ENCODE measurements around the gene ABCA1. TPM values are rescaled to one million over a fixed set of nuclear protein-coding genes. Genes with fewer than 3 reads are reported as not detected.

Gene ABCA1
- total RNA-seq, 4 donors from 2014 or later = 101 to 182 (median 151) TPM

DNA sequence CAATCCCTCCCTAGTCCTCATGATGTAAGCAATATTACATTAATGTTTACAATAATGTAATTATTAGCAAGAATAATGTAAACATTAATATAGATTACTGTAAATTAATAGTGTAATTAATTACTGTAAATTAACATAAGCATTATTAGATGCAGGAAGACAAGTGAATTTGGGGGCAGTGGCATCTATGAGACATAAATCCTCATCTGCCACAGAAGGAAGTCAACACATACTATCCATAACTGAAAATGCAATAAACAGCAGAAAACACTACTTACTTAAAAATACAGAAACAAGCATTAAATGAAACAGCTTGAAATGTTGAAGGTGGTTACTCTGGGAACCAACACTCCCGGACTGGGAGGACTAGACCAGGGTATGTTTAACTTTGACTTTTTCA, 181.2 kb downstream of the ABCA1 start:
- TF ChIP-seq, protein P1, sequence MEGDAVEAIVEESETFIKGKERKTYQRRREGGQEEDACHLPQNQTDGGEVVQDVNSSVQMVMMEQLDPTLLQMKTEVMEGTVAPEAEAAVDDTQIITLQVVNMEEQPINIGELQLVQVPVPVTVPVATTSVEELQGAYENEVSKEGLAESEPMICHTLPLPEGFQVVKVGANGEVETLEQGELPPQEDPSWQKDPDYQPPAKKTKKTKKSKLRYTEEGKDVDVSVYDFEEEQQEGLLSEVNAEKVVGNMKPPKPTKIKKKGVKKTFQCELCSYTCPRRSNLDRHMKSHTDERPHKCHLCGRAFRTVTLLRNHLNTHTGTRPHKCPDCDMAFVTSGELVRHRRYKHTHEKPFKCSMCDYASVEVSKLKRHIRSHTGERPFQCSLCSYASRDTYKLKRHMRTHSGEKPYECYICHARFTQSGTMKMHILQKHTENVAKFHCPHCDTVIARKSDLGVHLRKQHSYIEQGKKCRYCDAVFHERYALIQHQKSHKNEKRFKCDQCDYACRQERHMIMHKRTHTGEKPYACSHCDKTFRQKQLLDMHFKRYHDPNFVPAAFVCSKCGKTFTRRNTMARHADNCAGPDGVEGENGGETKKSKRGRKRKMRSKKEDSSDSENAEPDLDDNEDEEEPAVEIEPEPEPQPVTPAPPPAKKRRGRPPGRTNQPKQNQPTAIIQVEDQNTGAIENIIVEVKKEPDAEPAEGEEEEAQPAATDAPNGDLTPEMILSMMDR (IDR thresholded peaks at IDR 0.05; ENCODE audit: low read depth) = no peak

GRCh38 chr9:104746285-104746684, 181.7 kb downstream of the ABCA1 start:
- TF ChIP-seq, protein P1 (IDR thresholded peaks at IDR 0.05; ENCODE audit: low read depth) = no peak

GRCh38 chr9:104745852-104746251, 182.1 kb downstream of the ABCA1 start:
- TF ChIP-seq, protein P1 (IDR thresholded peaks at IDR 0.05; ENCODE audit: low read depth) = no peak

DNA sequence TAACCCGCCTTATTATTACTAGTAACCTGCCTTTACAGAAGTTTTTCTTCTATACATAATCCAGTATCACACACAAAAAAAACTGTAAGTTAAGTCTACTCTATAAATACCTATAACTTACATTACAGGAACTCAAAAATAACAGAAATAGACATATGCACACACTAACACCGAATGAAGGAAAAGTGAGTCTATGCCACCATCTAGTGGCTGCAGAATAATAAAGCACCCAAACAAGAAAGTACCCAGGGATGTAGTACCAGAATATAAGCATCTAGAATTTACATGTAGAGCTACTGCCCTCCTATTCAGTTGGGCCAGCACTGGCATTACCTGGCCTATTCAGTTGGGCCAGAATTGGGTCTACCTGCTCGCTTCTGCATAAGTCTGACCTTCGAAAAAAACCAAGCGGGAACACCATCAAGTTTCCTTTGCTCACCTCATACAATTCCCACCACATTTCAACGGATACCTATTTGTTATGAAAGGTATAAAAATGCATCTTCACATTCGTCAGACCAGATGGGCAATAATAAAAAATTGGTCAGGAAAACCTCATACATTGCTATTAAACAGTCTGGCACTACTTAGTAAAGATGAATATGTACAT, 184.5 kb downstream of the ABCA1 start:
- TF ChIP-seq, protein P1 (IDR thresholded peaks at IDR 0.05; ENCODE audit: low read depth) = no peak

DNA sequence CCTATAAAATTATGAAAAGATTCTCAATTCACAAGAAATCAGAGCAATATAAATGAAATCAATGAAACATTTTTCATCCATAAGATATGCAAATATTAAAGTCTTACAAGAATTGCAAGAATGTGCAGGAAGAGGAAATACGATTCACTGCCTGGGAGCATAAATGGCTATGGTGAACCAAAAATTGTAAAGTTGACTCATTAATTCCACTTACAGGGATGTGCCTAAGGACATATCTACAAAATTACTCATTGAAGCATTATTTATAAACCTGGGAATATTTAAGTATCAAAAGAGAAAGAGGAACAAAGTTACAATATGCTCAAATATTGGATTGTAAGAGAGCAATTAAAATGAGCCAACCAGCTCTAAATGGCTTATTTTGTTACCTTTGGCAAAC, 187.3 kb downstream of the ABCA1 start:
- TF ChIP-seq, protein P1 (IDR thresholded peaks at IDR 0.05; ENCODE audit: low read depth) = no peak

DNA sequence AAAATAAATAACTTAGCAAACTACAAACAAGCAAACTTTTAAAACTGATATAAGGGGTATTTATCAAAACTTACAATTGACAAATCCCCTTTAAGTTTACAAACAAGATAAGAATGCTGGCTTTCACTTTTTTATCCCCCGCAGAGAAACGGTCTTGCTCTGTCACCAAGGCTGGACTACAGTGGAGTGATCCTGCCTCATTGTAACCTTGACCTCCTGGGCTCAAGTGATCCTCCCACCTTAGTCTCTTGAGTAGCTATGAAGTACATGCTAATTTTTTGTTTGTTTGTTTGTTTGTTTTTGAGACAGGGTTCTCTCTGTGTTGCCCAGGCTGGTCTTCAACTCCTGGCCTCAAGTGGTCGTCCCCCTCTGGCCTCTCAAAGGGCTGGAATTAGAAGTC, 189.5 kb downstream of the ABCA1 start:
- TF ChIP-seq, protein P1 (IDR thresholded peaks at IDR 0.05; ENCODE audit: low read depth) = no peak

Other genes starting within 250 kb of the ABCA1 start
- gene OR13D1, start 233.6 kb downstream of the ABCA1 start, total RNA-seq = not detected
- gene NIPSNAP3A, start 180.5 kb downstream of the ABCA1 start, total RNA-seq = 10 to 100 TPM; 39.8 to 51.0 (median 42.5) TPM
- gene NIPSNAP3B, start 164.0 kb downstream of the ABCA1 start, total RNA-seq = 10 to 100 TPM in 3 of 4 donors, 1 to 10 TPM in 1; 9.2 to 22.6 (median 14.0) TPM